K562 (cell line): ENCODE results near the gene SYMPK. TPM values are rescaled to one million over a fixed set of nuclear protein-coding genes. Genes with fewer than 3 reads are reported as not detected.

ENCODE experiments used
- ARID1B ChIP-seq: fragments of 450-650 bp; IDR thresholded peaks from 2 replicates; pipeline ENCODE4 v1.6.1; 2016; ENCODE audit warnings: antibody characterized with exemption, mild to moderate bottlenecking, inconsistent platforms
- ATF1 ChIP-seq, 2 experiments: fragments of 450-650 bp in 1 of 2; IDR thresholded peaks; 2 replicates each; pipeline ENCODE4 v1.6.1; 2016; ENCODE audit warnings: missing compliant biosample characterization in 1 of 2, missing genetic modification characterization in 1 of 2
- CBX1 ChIP-seq: sonication (generic); IDR thresholded peaks from 2 replicates; pipeline ENCODE4 v1.6.1; 2016; ENCODE audit warnings: antibody characterized with exemption, low read depth, mild to moderate bottlenecking
- CCNT2 ChIP-seq: IDR thresholded peaks from 2 replicates; pipeline ENCODE4 v1.6.1; 2011; ENCODE audit warnings: borderline replicate concordance, low read depth, mild to moderate bottlenecking, moderate library complexity, mixed read lengths, low read length; ENCODE audit not compliant: insufficient read length; ENCODE audit errors: extremely low read depth
- CEBPB ChIP-seq: fragments of 450-650 bp; IDR thresholded peaks from 2 replicates; pipeline ENCODE4 v1.6.1; 2016; ENCODE audit warnings: missing genetic modification characterization, missing compliant biosample characterization
- CTBP1 ChIP-seq: fragments of 450-650 bp; IDR thresholded peaks from 2 replicates; pipeline ENCODE4 v1.6.1; 2016; ENCODE audit warnings: borderline replicate concordance
- FUS ChIP-seq: fragments of 200-400 bp; formaldehyde crosslinking; optimal IDR thresholded peaks from 2 replicates; pipeline ENCODE3; 2017; ENCODE audit warnings: low read depth, low read length
- HDAC2 ChIP-seq: fragments of 450-650 bp; IDR thresholded peaks from 2 replicates; pipeline ENCODE4 v1.6.1; 2016; ENCODE audit warnings: mild to moderate bottlenecking
- HDGF ChIP-seq: fragments of 450-650 bp; IDR thresholded peaks from 2 replicates; pipeline ENCODE4 v1.6.1; 2016
- HLTF ChIP-seq: fragments of 450-650 bp; IDR thresholded peaks from 2 replicates; pipeline ENCODE4 v1.6.1; 2016
- KAT7 ChIP-seq: sonication (generic); formaldehyde crosslinking; IDR thresholded peaks from 2 replicates; pipeline ENCODE4 v1.8.0; 2022; ENCODE audit warnings: missing genetic modification reagents, mild to moderate bottlenecking, borderline replicate concordance
- L3MBTL2 ChIP-seq: fragments of 450-650 bp; IDR thresholded peaks from 2 replicates; pipeline ENCODE4 v1.6.1; 2016; ENCODE audit warnings: mild to moderate bottlenecking, moderate library complexity
- LEF1 ChIP-seq: fragments of 450-650 bp; IDR thresholded peaks from 2 replicates; pipeline ENCODE4 v1.6.1; 2016; ENCODE audit warnings: mild to moderate bottlenecking
- NCOR1 ChIP-seq: fragments of 450-650 bp; IDR thresholded peaks from 2 replicates; pipeline ENCODE4 v1.6.1; 2016; ENCODE audit warnings: mild to moderate bottlenecking, moderate library complexity
- NELFE ChIP-seq: IDR thresholded peaks from 2 replicates; pipeline ENCODE4 v1.6.1; 2011; ENCODE audit warnings: mild to moderate bottlenecking; ENCODE audit not compliant: insufficient read depth, insufficient read length
- NFXL1 ChIP-seq: fragments of 450-650 bp; formaldehyde crosslinking; IDR thresholded peaks from 2 replicates; pipeline ENCODE4 v1.4.0; 2021; ENCODE audit warnings: mild to moderate bottlenecking
- NR2C2 ChIP-seq, 2 experiments: fragments of 200-800 bp in 1 of 2; sonication (Bioruptor generic) in 1 of 2; sonication (generic) in 1 of 2; formaldehyde crosslinking in 1 of 2; IDR thresholded peaks; 2 replicates each; pipeline versions ENCODE4 v1.6.1 to v1.8.0; 2016 to 2022; ENCODE audit warnings: mild to moderate bottlenecking in 1 of 2, missing compliant biosample characterization in 1 of 2, missing genetic modification characterization in 1 of 2, missing genetic modification reagents in 1 of 2
- RUNX1 ChIP-seq: sonication (generic); IDR thresholded peaks from 2 replicates; pipeline ENCODE4 v1.6.1; 2016; ENCODE audit warnings: antibody characterized with exemption, low read depth
- SMAD1 ChIP-seq: fragments of 150-350 bp; IDR thresholded peaks from 2 replicates; pipeline ENCODE4 v1.6.1; 2014; ENCODE audit warnings: low read length, low read depth; ENCODE audit not compliant: partially characterized antibody
- SNIP1 ChIP-seq: fragments of 450-650 bp; IDR thresholded peaks from 2 replicates; pipeline ENCODE4 v1.7.1; 2017; ENCODE audit warnings: low read depth, mild to moderate bottlenecking
- ZFX ChIP-seq: sonication (generic); formaldehyde crosslinking; IDR thresholded peaks from 2 replicates; pipeline ENCODE4 v1.8.0; 2022; ENCODE audit warnings: mild to moderate bottlenecking, missing genetic modification reagents, moderate library complexity
- ZNF24 ChIP-seq: fragments of 450-650 bp; IDR thresholded peaks from 2 replicates; pipeline ENCODE4 v1.6.1; 2016
- ZNF79 ChIP-seq: fragments of 250-450 bp; sonication (Bioruptor Pico); IDR thresholded peaks from 2 replicates; pipeline ENCODE4 v1.4.0; 2020; ENCODE audit warnings: low read depth, mild to moderate bottlenecking, moderate library complexity
- polyA plus RNA-seq, 8 experiments: library from polyadenylated mRNA; depleted of rRNA in 4 of 8; stranded (reverse) in 5 of 8; unstranded in 3 of 8; fragments of >200 nt; fragmentation: Nextera tagmentation in 2 of 8; fragmentation: Illumina TruSeq in 1 of 8; extraction: Ambion mirVana in 2 of 8; extraction: Trizol in 1 of 8; gene quantifications; 2 replicates each; pipeline versions ENCODE4 v1.2.1 to v1.2.3, GENCODE V29; 2011 to 2014; ENCODE audit warnings: inconsistent platforms in 1 of 8, missing spikeins in 1 of 8
- total RNA-seq, 7 experiments: library from RNA; depleted of rRNA in 6 of 7; stranded (reverse); fragments of >200 nt in 6 of 7; fragmentation: Illumina TruSeq in 2 of 7; extraction: Trizol in 2 of 7; gene quantifications; 2 replicates each; pipeline versions ENCODE4 v1.2.1 to v1.2.3, GENCODE V29; 2011 to 2021; ENCODE audit warnings: low replicate concordance in 1 of 7
- TF ChIP-seq, protein P1 (sequence below): sonication (generic); formaldehyde crosslinking; IDR thresholded peaks from 2 replicates; pipeline ENCODE4 v1.8.0; 2022; ENCODE audit warnings: mild to moderate bottlenecking, missing genetic modification reagents
- TF ChIP-seq, protein P2 (sequence below): fragments of 450-650 bp; formaldehyde crosslinking; IDR thresholded peaks from 2 replicates; pipeline ENCODE4 v1.4.0; 2022; ENCODE audit warnings: missing genetic modification characterization
- TF ChIP-seq, protein P3 (sequence below), 2 experiments: fragments of 450-650 bp; conservative IDR thresholded peaks; 2 replicates each; pipeline ENCODE4 v1.6.1; 2017; ENCODE audit warnings: mild to moderate bottlenecking in 2 of 2, moderate library complexity in 2 of 2

The SYMPK gene
- total and polyA plus RNA-seq, 9 of the 15 experiments (the other 6 are each of a cell fraction or from before 2014, with no cell fraction given) = 0.73 to 95.5 (median 58.4) TPM

DNA sequence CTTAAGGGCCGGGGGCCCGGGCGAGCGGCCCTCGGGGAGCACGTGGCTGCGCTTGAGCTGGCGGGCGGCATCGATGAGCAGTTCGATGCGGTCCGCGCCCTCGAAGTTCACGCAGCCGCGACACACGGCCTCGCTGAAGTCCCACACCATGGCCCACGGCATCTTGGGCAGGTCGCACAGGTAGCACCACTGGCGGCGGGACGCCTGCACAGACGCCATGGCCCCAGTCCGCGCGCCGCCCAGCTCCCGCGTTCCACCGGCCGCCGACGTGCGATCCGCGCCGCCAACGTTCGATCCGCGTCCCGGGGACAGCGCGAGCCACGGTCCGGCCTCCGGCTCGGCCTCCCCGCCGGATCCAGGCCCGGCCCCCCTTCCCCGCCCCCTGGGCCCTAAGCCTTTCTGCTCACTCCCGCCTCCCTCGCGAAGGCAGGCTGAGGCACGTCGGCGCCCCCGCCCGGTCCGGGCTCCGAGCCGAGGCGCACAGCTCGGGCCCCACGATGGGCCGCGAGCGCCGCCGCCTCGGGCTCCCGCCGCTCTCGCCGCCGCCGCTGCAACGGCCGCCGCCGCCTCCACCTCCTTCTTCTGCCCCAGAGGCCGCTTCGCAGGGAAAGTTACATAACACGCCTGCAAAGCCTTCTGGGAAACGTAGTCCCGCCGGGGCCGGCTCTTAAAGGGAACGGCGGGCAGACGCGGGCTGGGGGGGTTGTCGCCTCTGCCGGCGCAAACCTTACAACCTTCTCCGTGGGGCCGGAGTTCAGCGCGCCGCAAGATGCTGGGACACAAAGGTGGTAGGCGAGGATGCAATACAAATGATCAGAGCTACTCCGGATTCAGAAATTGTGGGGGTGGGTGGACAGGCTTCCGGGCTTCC lies 22.8 kb upstream of the SYMPK start, which contains the start of gene IRF2BP1 (continued):
- TF ChIP-seq, protein P1, sequence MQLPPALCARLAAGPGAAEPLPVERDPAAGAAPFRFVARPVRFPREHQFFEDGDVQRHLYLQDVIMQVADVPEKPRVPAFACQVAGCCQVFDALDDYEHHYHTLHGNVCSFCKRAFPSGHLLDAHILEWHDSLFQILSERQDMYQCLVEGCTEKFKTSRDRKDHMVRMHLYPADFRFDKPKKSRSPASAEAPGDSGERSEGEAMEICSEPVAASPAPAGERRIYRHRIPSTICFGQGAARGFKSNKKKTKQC (CRISPR knock-in tag) = 0 out of 2 replicates have a peak, but pooled peaks have one; percentile 37
- TF ChIP-seq RUNX1 (no peak), NELFE (no peak), CBX1 (no peak; the same call in 1 of the 2 replicates), CTBP1 (peak; percentile 63; the same call in 1 of the 2 replicates), FUS (peak; percentile 77), CCNT2 (peak; percentile 73), ATF1 (CRISPR knock-in tag; IDR thresholded peaks at IDR 0.05) (peak; percentile 5; the same call in 1 of the 2 replicates), ATF1 (tag; IDR thresholded peaks at IDR 0.05) (no peak), L3MBTL2 (peak; percentile 96), LEF1 (no peak), HDGF (no peak), KAT7 (CRISPR knock-in tag) (0 out of 2 replicates have a peak, but pooled peaks have one; percentile 52), NCOR1 (0 out of 2 replicates have a peak, but pooled peaks have one; percentile 3), ZNF79 (CRISPR knock-in tag) (no peak), NR2C2 (CRISPR knock-in tag; IDR thresholded peaks at IDR 0.05) (no peak), NR2C2 (tag; IDR thresholded peaks at IDR 0.05) (peak; percentile 74; the same call in 1 of the 2 replicates), HLTF (no peak), HDAC2 (peak; percentile 97; the same call in 1 of the 2 replicates), NFXL1 (CRISPR knock-in tag) (no peak), ZFX (peak; percentile 83), CEBPB (tag) (peak; percentile 91), SNIP1 (no peak), SMAD1 (peak; percentile 96), ZNF24 (no peak), ARID1B (no peak)
- TF ChIP-seq, protein P2, sequence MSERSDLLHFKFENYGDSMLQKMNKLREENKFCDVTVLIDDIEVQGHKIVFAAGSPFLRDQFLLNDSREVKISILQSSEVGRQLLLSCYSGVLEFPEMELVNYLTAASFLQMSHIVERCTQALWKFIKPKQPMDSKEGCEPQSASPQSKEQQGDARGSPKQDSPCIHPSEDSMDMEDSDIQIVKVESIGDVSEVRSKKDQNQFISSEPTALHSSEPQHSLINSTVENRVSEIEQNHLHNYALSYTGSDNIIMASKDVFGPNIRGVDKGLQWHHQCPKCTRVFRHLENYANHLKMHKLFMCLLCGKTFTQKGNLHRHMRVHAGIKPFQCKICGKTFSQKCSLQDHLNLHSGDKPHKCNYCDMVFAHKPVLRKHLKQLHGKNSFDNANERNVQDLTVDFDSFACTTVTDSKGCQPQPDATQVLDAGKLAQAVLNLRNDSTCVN (CRISPR knock-in tag) = no peak
- TF ChIP-seq, protein P3, sequence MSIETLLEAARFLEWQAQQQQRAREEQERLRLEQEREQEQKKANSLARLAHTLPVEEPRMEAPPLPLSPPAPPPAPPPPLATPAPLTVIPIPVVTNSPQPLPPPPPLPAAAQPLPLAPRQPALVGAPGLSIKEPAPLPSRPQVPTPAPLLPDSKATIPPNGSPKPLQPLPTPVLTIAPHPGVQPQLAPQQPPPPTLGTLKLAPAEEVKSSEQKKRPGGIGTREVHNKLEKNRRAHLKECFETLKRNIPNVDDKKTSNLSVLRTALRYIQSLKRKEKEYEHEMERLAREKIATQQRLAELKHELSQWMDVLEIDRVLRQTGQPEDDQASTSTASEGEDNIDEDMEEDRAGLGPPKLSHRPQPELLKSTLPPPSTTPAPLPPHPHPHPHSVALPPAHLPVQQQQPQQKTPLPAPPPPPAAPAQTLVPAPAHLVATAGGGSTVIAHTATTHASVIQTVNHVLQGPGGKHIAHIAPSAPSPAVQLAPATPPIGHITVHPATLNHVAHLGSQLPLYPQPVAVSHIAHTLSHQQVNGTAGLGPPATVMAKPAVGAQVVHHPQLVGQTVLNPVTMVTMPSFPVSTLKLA (conservative IDR thresholded peaks at IDR 0.05) = peak in 1 of 2 experiments; percentile 29; a peak in 1 of 4 replicates
